ENCODE data around the gene SEMA3D. TPM values are rescaled to one million over a fixed set of nuclear protein-coding genes. Genes with fewer than 3 reads are reported as not detected.

SEMA3D gene
- total and polyA plus RNA-seq, 9 of the 15 experiments (the other 6 are each of a cell fraction or from before 2014, with no cell fraction given): 0.01 to 0.10 (median 0.04) TPM; not detected in 1

DNA sequence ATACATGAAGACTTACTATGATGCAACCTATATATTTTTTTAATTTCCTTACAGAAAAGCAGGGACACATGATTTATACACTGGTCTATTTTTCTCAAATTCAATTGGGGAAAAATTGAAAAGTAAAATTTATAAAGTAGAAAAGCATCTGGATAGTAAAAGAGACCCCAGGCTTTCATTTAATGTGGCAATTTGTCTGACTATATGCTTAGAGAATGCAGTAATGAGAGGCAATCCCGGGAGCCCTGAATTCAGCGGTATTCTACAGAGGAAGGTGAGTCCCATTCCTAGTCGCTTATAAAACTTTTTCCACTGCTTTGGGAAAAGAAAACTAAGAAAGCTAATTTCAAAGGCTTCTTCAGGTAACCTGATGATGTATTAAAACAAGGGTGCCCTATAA lies 167.1 kb downstream of the SEMA3D start:
- CTCF ChIA-PET (ENCODE audit: low intra/inter-chr PET ratio): interaction anchor here (6.6 kb wide), 1 partner anchor 1043 kb away, joined by 88 read pairs; no protein-coding TSS in a partner anchor
- Histone ChIP-seq H3K4me2 (ENCODE audit: insufficient read depth, low read length) (no peak overlapping the region), H4K20me1 (replicated peaks; ENCODE audit: control insufficient read depth, insufficient read depth, low read length) (no peaks in the 10 kb centered on the region), H3K79me2 (ENCODE audit: control insufficient read depth, insufficient read depth, low read length) (no peaks in the 10 kb centered on the region), H3K9ac (ENCODE audit: insufficient read depth in 1 of 2, low read depth in 2 of 2, low read length in 2 of 2) (no peak overlapping the region), H3K27ac (ENCODE audit: extremely low read depth, low read depth, low read length) (no peak overlapping the region), H3K4me3 (no peak overlapping the region), H3K27me3 (ENCODE audit: control insufficient read depth in 2 of 2, insufficient read depth in 2 of 2, low read length in 2 of 2) (no peaks in the 10 kb centered on the region), H3K9me3 (replicated peaks; ENCODE audit: control insufficient read depth, insufficient read depth, low read depth, low read length) (no peaks in the 10 kb centered on the region), H3K4me1 (replicated peaks in 1 of 2; ENCODE audit: control insufficient read depth in 2 of 2, insufficient read depth in 2 of 2, low read length in 2 of 2) (no peaks in the 10 kb centered on the region), H3K9me1 (ENCODE audit: control insufficient read depth, insufficient read depth, low read length) (no peaks in the 10 kb centered on the region), H2AFZ (ENCODE audit: low read depth, low read length) (no peak overlapping the region), H3K36me3 (ENCODE audit: control insufficient read depth, insufficient read depth, low read length) (no peaks in the 10 kb centered on the region)
- TF ChIP-seq CEBPB (tag; IDR thresholded peaks at IDR 0.05) (0 out of 2 replicates have a peak, but pooled peaks have one; percentile 10), CEBPG (CRISPR knock-in tag; IDR thresholded peaks at IDR 0.05) (no peak), CEBPG (tag; conservative IDR thresholded peaks at IDR 0.05 in 1 of 2, IDR thresholded peaks at IDR 0.05 in 1 of 2) (0 out of 4 replicates have a peak, but pooled peaks of 1 of the 2 experiments have one; percentile 7)
- TF ChIP-seq, protein P1, sequence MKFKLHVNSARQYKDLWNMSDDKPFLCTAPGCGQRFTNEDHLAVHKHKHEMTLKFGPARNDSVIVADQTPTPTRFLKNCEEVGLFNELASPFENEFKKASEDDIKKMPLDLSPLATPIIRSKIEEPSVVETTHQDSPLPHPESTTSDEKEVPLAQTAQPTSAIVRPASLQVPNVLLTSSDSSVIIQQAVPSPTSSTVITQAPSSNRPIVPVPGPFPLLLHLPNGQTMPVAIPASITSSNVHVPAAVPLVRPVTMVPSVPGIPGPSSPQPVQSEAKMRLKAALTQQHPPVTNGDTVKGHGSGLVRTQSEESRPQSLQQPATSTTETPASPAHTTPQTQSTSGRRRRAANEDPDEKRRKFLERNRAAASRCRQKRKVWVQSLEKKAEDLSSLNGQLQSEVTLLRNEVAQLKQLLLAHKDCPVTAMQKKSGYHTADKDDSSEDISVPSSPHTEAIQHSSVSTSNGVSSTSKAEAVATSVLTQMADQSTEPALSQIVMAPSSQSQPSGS (CRISPR knock-in tag; IDR thresholded peaks at IDR 0.05): no peak
- FAIRE-seq (no peak), DNase-seq (ENCODE audit: extremely low read depth in 1 of 4, low spot score in 3 of 4) (no peak), ATAC-seq (no peak)
- POLR2A ChIA-PET: no interaction called here
- no TSS peak for BruUV-seq (replicated peaks)
- in situ Hi-C loops (cut with MboI): loop anchor here (5.0 to 25.0 kb wide), 4 partner anchors 525 to 1082 kb away; no protein-coding TSS in a partner anchor
- 7% methylated on average over 3 of the region's 3 CpGs for WGBS (ENCODE audit: insufficient coverage, low coverage, missing lambda C conversion rate)
- intact Hi-C loops (cut with micrococcal nuclease): loop anchor here (5.0 kb wide), 2 partner anchors 342 to 1607 kb away; no protein-coding TSS in a partner anchor

All from K562 (cell line).